Ovary (tissue), 9 donors: Measurements from ENCODE around the gene LRP1-AS. TPM values are rescaled to one million over a fixed set of nuclear protein-coding genes. Genes with fewer than 3 reads are reported as not detected.
A peak's percentile ranks its signal among the peaks of the same experiment; 100 is the strongest.

Experiments
- DNase-seq, 5 donors: peaks; one replicate each; pipeline ENCODE4 v3.0.0-alpha.2; 2019 to 2020
- H3K27ac ChIP-seq, 2 donors: fragments of 200-600 bp; one replicate each; pipeline versions ENCODE4 v1.5.1 to v1.8.0; 2019 to 2022
- H3K27me3 ChIP-seq: fragments of 200-600 bp; one replicate; pipeline ENCODE4 v1.8.0; 2022
- H3K36me3 ChIP-seq: fragments of 200-600 bp; sonication (generic); one replicate; pipeline ENCODE4 v1.5.1; 2019
- H3K4me1 ChIP-seq: one replicate; pipeline ENCODE4 v1.8.1; 2013; ENCODE audit warnings: mild to moderate bottlenecking, moderate library complexity; ENCODE audit not compliant: insufficient read depth
- H3K4me3 ChIP-seq: fragments of 200-600 bp; sonication (generic); one replicate; pipeline ENCODE4 v1.5.1; 2017
- H3K9me3 ChIP-seq, 2 donors: fragments of 200-600 bp in 1 of 2; sonication (generic) in 1 of 2; one replicate each; pipeline versions ENCODE4 v1.5.1 to v1.8.1; 2013 to 2019; ENCODE audit warnings: mild to moderate bottlenecking in 1 of 2, moderate library complexity in 1 of 2
- EP300 ChIP-seq: sonication (generic); formaldehyde crosslinking; IDR thresholded peaks from one replicate; pipeline ENCODE4 v1.6.1; 2017; ENCODE audit warnings: antibody characterized with exemption
- POLR2A ChIP-seq: fragments of 450-650 bp; IDR thresholded peaks from one replicate; pipeline ENCODE4 v1.6.1; 2017; ENCODE audit warnings: antibody characterized with exemption, mild to moderate bottlenecking, moderate library complexity
- WGBS, 3 donors: extraction: QIAGEN DNeasy Blood & Tissue Kit in 1 of 3; methylation state at CpG; one replicate each; pipeline versions ENCODE4 v1.1.5 to v1.1.7; 2013 to 2017; 5-methylcytosine and 5-hydroxymethylcytosine counted together
- intact Hi-C, 4 donors: fragments of 100-400 bp; cut with DNase I; formaldehyde crosslinking; loops; one replicate each; pipeline versions ENCODE4 v1.11.0 to v1.15.1; 2022 to 2023
- polyA plus RNA-seq, 2 donors: library from polyadenylated mRNA; stranded (reverse); fragments of 200-250 nt in 1 of 2; fragments of 350-450 nt in 1 of 2; fragmentation: Illumina TruSeq in 1 of 2; extraction: RNeasy Lipid Tissue Mini Kit (QIAGEN cat#74804) in 1 of 2; gene quantifications; one replicate each; pipeline ENCODE4 v1.2.3, GENCODE V29; 2013 to 2014
- total RNA-seq, 7 donors: library from RNA; depleted of rRNA in 2 of 7; stranded (reverse); fragments of >200 nt in 2 of 7; fragmentation: NEBNext Ultra II Directional in 3 of 7; extraction: Animal tissue kit (Norgen Biotek cat#: 25700) in 3 of 7; gene quantifications; one replicate each; pipeline versions ENCODE4 v1.1.0 to v1.2.4, GENCODE V29; 2016 to 2023
- TF ChIP-seq, protein P1 (sequence below), 3 donors: fragments of 450-650 bp in 2 of 3; fragments of 200-600 bp in 1 of 3; IDR thresholded peaks; one replicate each; pipeline versions ENCODE4 v1.5.1 to v1.8.0; 2016 to 2022; ENCODE audit warnings: antibody characterized with exemption in 3 of 3, mild to moderate bottlenecking in 1 of 3
- donor health status: DM: no; HTN: no; CAD: no; lungs with moderate emphysema.
- donor health status: DM: no; HTN: no; CAD: no.
- donor health status: Bipolar disorder and iron deficiency.
- donor health status: DM: yes; HTN: yes; CAD: no.
- donor health status: DM: no; HTN: no; CAD: no.
- donor health status: DM: yes; HTN: yes; CAD: no.

LRP1-AS gene
- total and polyA plus RNA-seq, 9 donors, result not detected

GRCh38 chr12:57166971-57167371, 19.6 kb upstream of the LRP1-AS start:
- Histone ChIP-seq H3K4me1 (peaks cover 6% of the 10 kb centered on the region), H3K27me3 (no peaks in the 10 kb centered on the region), H3K4me3 (no peak overlapping the region), H3K27ac (peak overlapping the region in 1 of 2 donors; percentile 21), H3K36me3 (no peaks in the 10 kb centered on the region), H3K9me3 (no peaks in the 10 kb centered on the region)
- TF ChIP-seq, protein P1, sequence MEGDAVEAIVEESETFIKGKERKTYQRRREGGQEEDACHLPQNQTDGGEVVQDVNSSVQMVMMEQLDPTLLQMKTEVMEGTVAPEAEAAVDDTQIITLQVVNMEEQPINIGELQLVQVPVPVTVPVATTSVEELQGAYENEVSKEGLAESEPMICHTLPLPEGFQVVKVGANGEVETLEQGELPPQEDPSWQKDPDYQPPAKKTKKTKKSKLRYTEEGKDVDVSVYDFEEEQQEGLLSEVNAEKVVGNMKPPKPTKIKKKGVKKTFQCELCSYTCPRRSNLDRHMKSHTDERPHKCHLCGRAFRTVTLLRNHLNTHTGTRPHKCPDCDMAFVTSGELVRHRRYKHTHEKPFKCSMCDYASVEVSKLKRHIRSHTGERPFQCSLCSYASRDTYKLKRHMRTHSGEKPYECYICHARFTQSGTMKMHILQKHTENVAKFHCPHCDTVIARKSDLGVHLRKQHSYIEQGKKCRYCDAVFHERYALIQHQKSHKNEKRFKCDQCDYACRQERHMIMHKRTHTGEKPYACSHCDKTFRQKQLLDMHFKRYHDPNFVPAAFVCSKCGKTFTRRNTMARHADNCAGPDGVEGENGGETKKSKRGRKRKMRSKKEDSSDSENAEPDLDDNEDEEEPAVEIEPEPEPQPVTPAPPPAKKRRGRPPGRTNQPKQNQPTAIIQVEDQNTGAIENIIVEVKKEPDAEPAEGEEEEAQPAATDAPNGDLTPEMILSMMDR (IDR thresholded peaks at IDR 0.05), result no peak
- TF ChIP-seq POLR2A, result no peak
- no peak for TF ChIP-seq EP300
- intact Hi-C loops, result loop anchor here in 1 of 4 donors (5.0 kb wide), 1 partner anchor 40 kb away; the partner anchor contains the start of gene LRP1
- peak in 1 of 5 donors; percentile 32 for DNase-seq
- 51 to 55% (median 52%) methylated on average over 10 of the region's 10 CpGs for WGBS, 3 donors

- intact Hi-C loops, result loop anchor here in 1 of 4 donors (5.0 kb wide), 1 partner anchor 38 kb away; the partner anchor contains the start of gene LRP1
- no peaks in the 10 kb centered on the region for H3K36me3 ChIP-seq
- no peaks in the 10 kb centered on the region for H3K9me3 ChIP-seq
- peaks cover 4% of the 10 kb centered on the region for H3K4me1 ChIP-seq
- WGBS, 3 donors, result 85 to 89% (median 88%) methylated on average over 19 of the region's 19 CpGs
- TF ChIP-seq, protein P1 (IDR thresholded peaks at IDR 0.05), result no peak
- no peak for TF ChIP-seq EP300
- no peak overlapping the region for H3K4me3 ChIP-seq
- peak in 2 of 5 donors; percentile 24 to 39 for DNase-seq
- H3K27me3 ChIP-seq, result no peaks in the 10 kb centered on the region
- H3K27ac ChIP-seq, result no peak overlapping the region
These were observed 18.3 kb upstream of the LRP1-AS start for GRCh38 chr12:57165741-57166140.

- TF ChIP-seq POLR2A (no peak), EP300 (no peak)
- TF ChIP-seq, protein P1 (IDR thresholded peaks at IDR 0.05), result no peak
- no peak overlapping the region for H3K27ac ChIP-seq
- no peaks in the 10 kb centered on the region for H3K36me3 ChIP-seq
- H3K27me3 ChIP-seq, result no peaks in the 10 kb centered on the region
- intact Hi-C loops, result loop anchor here in 1 of 4 donors (5.0 kb wide), 1 partner anchor 38 kb away; the partner anchor contains the start of gene LRP1
- no peak overlapping the region for H3K4me3 ChIP-seq
- no peak for DNase-seq
- H3K9me3 ChIP-seq, result no peaks in the 10 kb centered on the region
- 66 to 71% (median 67%) methylated on average over 13 of the region's 13 CpGs for WGBS, 3 donors
- H3K4me1 ChIP-seq, result peaks cover 4% of the 10 kb centered on the region
These were observed 17.7 kb upstream of the LRP1-AS start for GRCh38 chr12:57164966-57165625.

DNA sequence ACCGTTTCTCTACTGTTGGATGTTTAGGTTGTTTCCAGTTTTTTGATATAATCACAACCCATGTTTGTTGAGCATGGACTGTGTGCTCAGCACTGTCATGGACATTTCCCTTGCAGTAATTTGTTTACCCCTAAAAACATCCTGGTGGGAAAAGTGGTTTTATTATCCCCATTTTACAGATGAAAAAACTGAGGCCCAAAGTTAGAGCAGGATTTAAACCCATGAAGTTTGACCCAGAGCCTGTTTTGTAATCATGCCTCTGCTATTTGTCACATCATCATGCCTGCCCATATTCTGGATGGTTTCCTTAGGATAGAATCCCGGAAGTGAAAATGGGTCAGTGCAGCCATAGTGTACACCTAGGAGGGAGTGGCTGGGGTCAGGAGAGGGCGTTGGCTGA, 17.0 kb upstream of the LRP1-AS start:
- TF ChIP-seq EP300 (no peak), POLR2A (no peak)
- TF ChIP-seq, protein P1 (IDR thresholded peaks at IDR 0.05), result no peak
- Histone ChIP-seq H3K27ac (no peak overlapping the region), H3K36me3 (no peaks in the 10 kb centered on the region), H3K4me1 (peaks cover 4% of the 10 kb centered on the region), H3K9me3 (no peaks in the 10 kb centered on the region), H3K4me3 (no peak overlapping the region), H3K27me3 (no peaks in the 10 kb centered on the region)
- WGBS, 3 donors, result 79 to 83% (median 81%) methylated on average over 3 of the region's 3 CpGs
- DNase-seq, result no peak
- intact Hi-C loops, result no loop called here
